Activated CD4-positive, CD25-positive, alpha-beta regulatory T cell treated with anti-CD3 and anti-CD28 coated beads, Interleukin-2, amount 50 U/mL, for 16 hours (primary cell): ENCODE measurements around the gene GPR22.

Experiments used
- DNase-seq: peaks from one replicate; pipeline ENCODE4 v3.0.0-alpha.2; 2020; ENCODE audit warnings: low read depth, low spot score

The GPR22 gene

DNA sequence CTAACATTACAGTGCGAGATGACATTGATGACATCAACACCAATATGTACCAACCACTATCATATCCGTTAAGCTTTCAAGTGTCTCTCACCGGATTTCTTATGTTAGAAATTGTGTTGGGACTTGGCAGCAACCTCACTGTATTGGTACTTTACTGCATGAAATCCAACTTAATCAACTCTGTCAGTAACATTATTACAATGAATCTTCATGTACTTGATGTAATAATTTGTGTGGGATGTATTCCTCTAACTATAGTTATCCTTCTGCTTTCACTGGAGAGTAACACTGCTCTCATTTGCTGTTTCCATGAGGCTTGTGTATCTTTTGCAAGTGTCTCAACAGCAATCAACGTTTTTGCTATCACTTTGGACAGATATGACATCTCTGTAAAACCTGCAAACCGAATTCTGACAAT is 4.3 kb downstream of the GPR22 start:
- no peak for DNase-seq

DNA sequence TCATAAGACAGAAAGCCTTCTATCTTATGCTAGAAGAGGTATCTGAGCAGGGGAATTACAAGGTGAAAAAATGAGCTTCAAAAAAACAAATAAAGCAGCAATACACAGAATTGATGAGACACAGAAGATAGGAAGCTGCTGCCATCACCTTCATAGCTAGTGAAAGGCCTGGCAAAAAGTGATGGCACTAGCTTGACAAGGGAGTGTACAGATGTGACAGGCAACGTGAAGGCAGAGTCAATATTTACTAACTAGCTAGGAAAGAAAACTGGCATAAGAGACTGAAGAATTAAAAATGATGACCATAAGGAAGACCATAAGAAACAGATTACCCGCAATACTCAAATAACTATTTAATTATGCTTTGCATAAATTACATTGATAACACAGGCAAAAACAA is 9.4 kb downstream of the GPR22 start:
- no peak for DNase-seq

DNA sequence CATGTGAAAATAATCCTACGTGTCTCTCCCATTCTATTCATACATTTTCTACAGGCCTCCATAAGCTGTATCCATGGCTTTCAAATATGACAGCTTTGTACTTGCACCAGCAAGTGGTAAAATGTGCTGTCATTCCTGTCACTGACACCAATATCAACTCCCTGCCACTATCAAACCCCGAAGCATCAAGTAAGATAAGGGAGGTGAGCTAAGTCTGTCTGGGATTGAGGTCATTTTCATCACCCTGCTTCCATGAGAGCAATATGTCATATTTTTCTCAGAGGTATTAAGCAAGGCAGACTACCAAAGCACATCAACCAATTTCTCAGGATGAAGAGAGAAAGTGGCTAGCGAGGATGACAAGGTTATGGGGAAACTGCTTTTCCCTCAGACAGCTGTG is 11.1 kb downstream of the GPR22 start:
- DNase-seq = no peak

DNA sequence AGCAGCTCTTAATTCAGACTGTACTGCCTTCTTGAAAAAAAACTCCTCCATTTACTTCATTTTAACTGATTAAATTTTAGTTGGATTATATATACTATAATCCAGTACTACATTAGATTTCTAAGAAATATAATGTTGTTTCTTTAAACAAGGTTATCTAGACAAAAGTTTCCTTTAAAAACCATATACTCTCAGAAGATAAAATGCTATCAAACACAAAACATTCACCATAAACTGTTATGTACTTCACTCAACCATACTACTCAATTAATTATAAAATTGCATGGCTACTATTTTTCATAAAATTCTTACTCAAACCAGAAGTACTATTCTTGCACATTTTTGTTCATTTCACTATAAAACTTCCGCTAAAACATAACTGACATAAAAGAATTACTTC is 12.7 kb downstream of the GPR22 start:
- DNase-seq = no peak

- DNase-seq = no peak
Observed at GRCh38 chr7:107486041-107486440, 16.2 kb downstream of the GPR22 start.

GRCh38 chr7:107492875-107493274 is 23.0 kb downstream of the GPR22 start:
- no peak for DNase-seq

- no peak for DNase-seq
Observed at GRCh38 chr7:107494315-107494751, 24.5 kb downstream of the GPR22 start.

DNA sequence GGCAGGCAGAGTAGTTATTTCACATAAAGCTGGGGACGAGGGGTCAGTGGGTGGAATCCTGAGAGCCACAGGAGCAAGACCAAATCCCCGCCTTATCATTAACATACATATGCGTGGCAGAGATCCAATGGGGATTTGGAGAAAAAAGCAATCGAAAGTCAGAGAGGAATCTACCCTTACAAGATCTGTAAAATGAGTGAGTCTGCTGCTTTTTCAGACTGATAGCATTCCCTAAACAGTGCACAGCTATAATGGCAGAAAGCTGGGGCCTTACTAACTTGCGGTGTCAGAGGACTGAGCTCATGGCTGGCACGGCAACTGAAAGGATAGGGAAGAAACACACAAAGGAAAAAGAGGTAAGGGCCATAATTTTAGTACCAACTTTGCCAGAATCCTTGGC is 25.0 kb downstream of the GPR22 start:
- DNase-seq = no peak

DNA sequence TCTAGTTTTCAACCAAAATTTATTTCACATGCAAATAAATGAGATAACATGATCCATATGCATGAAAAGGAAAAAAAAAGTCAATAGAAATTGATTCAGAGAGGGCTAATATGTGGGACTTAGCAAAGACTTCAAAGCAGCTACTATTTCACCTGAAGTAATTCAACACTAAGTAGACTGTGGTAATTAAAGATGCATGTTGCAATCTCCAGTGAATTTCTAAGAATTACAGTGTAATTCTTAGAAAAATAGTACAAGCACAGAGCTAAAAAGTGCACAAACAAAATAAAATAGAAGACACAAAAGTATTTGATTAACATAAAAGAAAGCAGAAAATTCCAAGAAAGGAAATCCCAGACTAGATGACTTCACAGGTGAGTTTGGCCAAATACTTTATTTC is 25.7 kb downstream of the GPR22 start:
- DNase-seq = no peak

GRCh38 chr7:107499731-107500130 is 29.9 kb downstream of the GPR22 start:
- no peak for DNase-seq

DNA sequence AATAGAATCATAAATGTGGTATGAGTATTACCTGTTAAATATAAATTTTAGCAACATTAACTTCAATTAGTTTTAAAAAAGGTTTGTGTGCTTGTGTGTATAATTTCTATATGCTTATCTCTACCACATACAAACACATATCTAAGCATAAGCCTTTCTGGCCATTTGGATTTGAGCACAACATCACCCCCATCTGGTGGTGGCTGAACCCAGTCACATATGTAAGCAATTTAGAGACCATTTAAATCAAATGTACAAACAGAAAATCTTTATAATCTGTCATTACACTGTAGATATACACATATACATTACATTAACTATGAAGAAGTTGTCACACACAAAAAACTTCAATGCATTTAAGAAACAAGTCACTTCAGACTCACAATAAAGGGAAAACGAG is 31.7 kb downstream of the GPR22 start:
- no peak for DNase-seq

- DNase-seq = no peak
Observed at GRCh38 chr7:107502154-107502553, 32.3 kb downstream of the GPR22 start.

DNA sequence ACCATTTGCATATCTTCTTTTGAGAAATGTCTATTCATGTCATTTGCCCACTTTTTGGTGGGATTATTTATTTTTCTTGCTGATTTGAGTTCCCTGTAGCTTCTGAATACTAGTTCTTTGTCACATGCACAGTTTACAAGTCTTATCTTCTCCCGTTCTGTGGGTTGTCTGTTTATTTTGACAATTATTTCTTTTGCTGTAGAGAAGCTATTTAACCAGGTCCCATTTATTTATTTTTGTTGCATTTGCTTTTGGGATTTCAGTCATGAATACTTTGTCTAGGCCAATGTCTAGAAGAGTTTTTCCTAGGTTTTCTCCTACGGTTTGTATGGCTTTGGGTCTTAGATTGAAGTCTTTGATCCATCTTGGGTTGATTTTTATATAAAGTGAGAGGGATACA is 32.9 kb downstream of the GPR22 start:
- no peak for DNase-seq

GRCh38 chr7:107503687-107504086 is 33.8 kb downstream of the GPR22 start:
- DNase-seq = no peak

GRCh38 chr7:107505362-107505761 is 35.5 kb downstream of the GPR22 start:
- no peak for DNase-seq

- DNase-seq = no peak
Observed at GRCh38 chr7:107505997-107506673, 36.3 kb downstream of the GPR22 start.

- no peak for DNase-seq
Observed at GRCh38 chr7:107506674-107507339, 37.0 kb downstream of the GPR22 start.
